Right cardiac atrium (tissue), 5 donors: ENCODE data around the gene ADGB. TPM values are rescaled to one million over a fixed set of nuclear protein-coding genes. Genes with fewer than 3 reads are reported as not detected.
A peak's percentile ranks its signal among the peaks of the same experiment; 100 is the strongest.

Experiments used
- ATAC-seq, 2 donors: fragments of 200-7000 bp; cut with Tn5 transposase; one replicate each; pipeline versions ENCODE4 v1.8.0 to v1.9.1; 2020; ENCODE audit warnings: moderate library complexity in 2 of 2, mild to moderate bottlenecking in 1 of 2
- DNase-seq, 3 donors: peaks; one replicate each; pipeline ENCODE4 v3.0.0-alpha.2; 2020
- H3K27ac ChIP-seq: one replicate; pipeline ENCODE4 v1.5.1; 2013; ENCODE audit warnings: mild to moderate bottlenecking, low read length, control low read depth, moderate library complexity
- H3K27me3 ChIP-seq: one replicate; pipeline ENCODE4 v1.6.1; 2013; ENCODE audit not compliant: control insufficient read depth, insufficient read depth
- H3K4me1 ChIP-seq: one replicate; pipeline ENCODE4 v1.6.1; 2013; ENCODE audit warnings: low read length; ENCODE audit not compliant: control insufficient read depth, insufficient read depth
- H3K4me3 ChIP-seq: one replicate; pipeline ENCODE4 v1.5.1; 2013; ENCODE audit warnings: low read length, control low read depth
- H3K9me3 ChIP-seq: one replicate; pipeline ENCODE4 v1.6.1; 2013; ENCODE audit warnings: low read length; ENCODE audit not compliant: control insufficient read depth
- WGBS: extraction: QIAGEN DNeasy Blood & Tissue Kit; methylation state at CpG from one replicate; pipeline ENCODE4 v1.1.7; 2013; 5-methylcytosine and 5-hydroxymethylcytosine counted together
- intact Hi-C, 4 donors: fragments of 100-400 bp; cut with DNase I; formaldehyde crosslinking; loops; one replicate each; pipeline versions ENCODE4 v1.11.0 to v1.14.0; 2022 to 2023
- polyA plus RNA-seq: library from polyadenylated mRNA; stranded (reverse); fragments of 200-250 nt; gene quantifications from one replicate; pipeline ENCODE4 v1.2.3, GENCODE V29; 2013
- total RNA-seq, 4 donors: library from RNA; stranded (reverse); fragmentation: NEBNext Ultra II Directional; extraction: Animal tissue kit (Norgen Biotek cat#: 25700); gene quantifications; one replicate each; pipeline ENCODE4 v1.2.1, GENCODE V29; 2021
- donor health status: healthy with polysubstance abuse.
- donor health status: DM: no; HTN: yes; CAD: no.
- donor health status: DM: no; HTN: no; CAD: no.
- donor health status: DM: no; HTN: yes; CAD: no; lungs with severe emphysema.
- donor health status: DM: yes; HTN: yes; CAD: no.

ADGB gene
- total and polyA plus RNA-seq, 5 donors, result not detected

- peaks cover 1% of the 10 kb centered on the region for H3K9me3 ChIP-seq
- 96% methylated on average over 1 of the region's 1 CpG for WGBS
- H3K27me3 ChIP-seq, result no peaks in the 10 kb centered on the region
- no peak overlapping the region for H3K27ac ChIP-seq
- ATAC-seq, result no peak
- no peaks in the 10 kb centered on the region for H3K4me1 ChIP-seq
- intact Hi-C loops, result no loop called here
- no peak for DNase-seq
- no peak overlapping the region for H3K4me3 ChIP-seq
Measured at GRCh38 chr6:146682919-146683318, 84.1 kb downstream of the ADGB start.

DNA sequence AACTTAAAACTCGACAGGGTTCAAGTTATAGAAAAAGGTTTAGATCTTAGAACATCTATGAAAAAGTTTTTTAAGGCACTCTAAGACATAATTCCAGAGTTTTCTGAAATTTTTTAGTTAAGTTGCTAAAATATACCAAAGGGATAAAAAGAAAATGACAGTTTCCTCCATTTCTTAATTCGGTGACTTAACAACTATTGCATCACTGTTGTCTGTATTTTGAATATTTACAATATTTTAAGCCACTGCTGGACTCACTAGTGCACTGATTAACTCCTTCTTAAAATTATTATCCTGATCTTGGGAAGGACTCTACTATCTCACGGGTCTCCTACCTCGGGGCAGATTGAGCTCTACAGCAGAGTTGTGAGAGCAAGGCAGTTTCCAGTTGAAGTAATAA, 91.0 kb downstream of the ADGB start:
- WGBS, result 74% methylated on average over 4 of the region's 4 CpGs
- DNase-seq (no peak), ATAC-seq (no peak)
- peaks cover 1% of the 10 kb centered on the region for H3K9me3 ChIP-seq
- no peak overlapping the region for H3K4me3 ChIP-seq
- intact Hi-C loops, result no loop called here
- H3K27ac ChIP-seq, result no peak overlapping the region
- H3K4me1 ChIP-seq, result no peaks in the 10 kb centered on the region
- no peaks in the 10 kb centered on the region for H3K27me3 ChIP-seq

- ATAC-seq (no peak), DNase-seq (no peak)
- Histone ChIP-seq H3K4me3 (no peak overlapping the region), H3K9me3 (no peaks in the 10 kb centered on the region), H3K27me3 (no peaks in the 10 kb centered on the region), H3K27ac (no peak overlapping the region), H3K4me1 (no peaks in the 10 kb centered on the region)
- WGBS, result 87% methylated on average over 4 of the region's 4 CpGs
- intact Hi-C loops, result no loop called here
Measured at GRCh38 chr6:146693342-146693741, 94.6 kb downstream of the ADGB start.

DNA sequence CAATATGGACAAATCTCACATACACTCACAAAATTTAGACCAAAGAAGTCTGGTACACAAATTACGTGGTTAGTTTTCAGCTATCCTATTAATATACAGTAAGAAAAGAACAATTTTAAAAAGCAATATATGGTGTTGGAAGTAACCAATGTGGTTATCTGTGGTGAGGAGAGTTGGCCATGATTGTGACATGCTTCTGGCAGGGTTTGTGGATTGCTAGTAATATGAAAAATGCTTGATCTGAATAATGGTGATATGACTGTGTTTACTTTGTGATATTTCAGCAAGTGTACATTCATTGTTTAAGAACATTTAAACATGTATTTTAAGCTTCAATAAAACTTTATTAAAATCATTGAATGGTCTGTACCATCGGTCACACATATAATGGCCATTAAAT, 99.1 kb downstream of the ADGB start:
- Histone ChIP-seq H3K27ac (no peak overlapping the region), H3K4me1 (no peaks in the 10 kb centered on the region), H3K9me3 (no peaks in the 10 kb centered on the region), H3K4me3 (no peak overlapping the region), H3K27me3 (no peaks in the 10 kb centered on the region)
- 86% methylated on average over 2 of the region's 2 CpGs for whole genome bisulfite sequencing
- DNase-seq (no peak), ATAC-seq (no peak)
- intact Hi-C loops, result no loop called here

- peak; percentile 31 to 66 (median 59) for DNase-seq
- H3K27me3 ChIP-seq, result no peaks in the 10 kb centered on the region
- no peak overlapping the region for H3K4me3 ChIP-seq
- H3K9me3 ChIP-seq, result no peaks in the 10 kb centered on the region
- ATAC-seq, result peak; percentile 41 to 55
- intact Hi-C loops, result loop anchor here in 1 of 4 donors (10.0 kb wide), 1 partner anchor 765 kb away; no protein-coding TSS in a partner anchor
- no peak overlapping the region for H3K27ac ChIP-seq
- H3K4me1 ChIP-seq, result no peaks in the 10 kb centered on the region
- WGBS, result 24% methylated on average over 6 of the region's 6 CpGs
Measured at GRCh38 chr6:146700078-146700686, 101.4 kb downstream of the ADGB start.

DNA sequence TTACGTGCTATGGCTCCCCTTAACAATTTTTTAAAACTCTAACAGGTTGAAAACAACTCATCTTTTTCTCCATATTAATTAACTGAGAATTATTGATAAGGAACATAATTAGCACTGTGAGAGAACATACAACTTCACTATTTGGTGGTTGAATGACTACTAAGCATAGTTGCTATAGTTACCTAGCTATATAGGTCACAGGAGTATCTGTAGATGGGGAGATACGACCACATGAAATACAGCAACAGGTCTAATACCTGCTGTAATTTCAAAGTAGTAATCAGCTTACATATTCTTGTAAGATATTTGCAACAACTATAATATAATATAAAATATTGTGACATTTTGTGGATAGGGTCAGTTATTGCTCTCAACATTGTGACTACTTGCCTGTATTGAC, 102.9 kb downstream of the ADGB start:
- no peak for DNase-seq
- Histone ChIP-seq H3K4me1 (no peaks in the 10 kb centered on the region), H3K27me3 (no peaks in the 10 kb centered on the region), H3K9me3 (no peaks in the 10 kb centered on the region), H3K4me3 (no peak overlapping the region), H3K27ac (no peak overlapping the region)
- intact Hi-C loops, result loop anchor here in 1 of 4 donors (10.0 kb wide), 1 partner anchor 767 kb away; no protein-coding TSS in a partner anchor
- WGBS, result 64% methylated on average over 2 of the region's 2 CpGs
- no peak for ATAC-seq

GRCh38 chr6:146709036-146709622, 110.4 kb downstream of the ADGB start:
- WGBS, result 61% methylated on average over 2 of the region's 2 CpGs
- Histone ChIP-seq H3K4me3 (no peak overlapping the region), H3K27me3 (no peaks in the 10 kb centered on the region), H3K9me3 (no peaks in the 10 kb centered on the region), H3K4me1 (no peaks in the 10 kb centered on the region), H3K27ac (no peak overlapping the region)
- intact Hi-C loops, result loop anchor here in 1 of 4 donors (10.0 kb wide), 1 partner anchor 774 kb away; no protein-coding TSS in a partner anchor
- DNase-seq (peak in 1 of 3 donors; percentile 35), ATAC-seq (no peak)

DNA sequence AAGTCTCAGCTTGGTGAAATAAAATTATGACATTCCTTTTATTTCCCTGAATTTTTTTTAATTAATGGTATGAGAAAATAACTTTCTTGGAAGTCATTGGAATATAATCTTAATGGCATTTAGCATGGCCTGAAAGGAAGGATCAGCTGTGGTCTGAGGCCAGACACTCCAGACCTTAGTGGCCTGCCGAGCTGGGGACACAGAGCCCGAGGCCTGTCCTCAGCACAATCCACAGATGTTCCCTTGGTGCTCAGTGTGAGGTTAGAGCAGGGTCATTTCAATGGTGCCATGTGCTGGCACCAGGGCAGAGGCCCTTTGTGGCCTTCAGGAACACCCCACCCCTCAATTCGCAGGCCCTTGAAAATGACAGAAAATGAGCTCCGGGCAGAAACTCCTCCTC, 120.6 kb downstream of the ADGB start:
- no peak overlapping the region for H3K4me3 ChIP-seq
- DNase-seq (no peak), ATAC-seq (no peak)
- H3K4me1 ChIP-seq, result no peaks in the 10 kb centered on the region
- H3K9me3 ChIP-seq, result no peaks in the 10 kb centered on the region
- intact Hi-C loops, result no loop called here
- 63% methylated on average over 4 of the region's 4 CpGs for WGBS
- no peaks in the 10 kb centered on the region for H3K27me3 ChIP-seq
- no peak overlapping the region for H3K27ac ChIP-seq

DNA sequence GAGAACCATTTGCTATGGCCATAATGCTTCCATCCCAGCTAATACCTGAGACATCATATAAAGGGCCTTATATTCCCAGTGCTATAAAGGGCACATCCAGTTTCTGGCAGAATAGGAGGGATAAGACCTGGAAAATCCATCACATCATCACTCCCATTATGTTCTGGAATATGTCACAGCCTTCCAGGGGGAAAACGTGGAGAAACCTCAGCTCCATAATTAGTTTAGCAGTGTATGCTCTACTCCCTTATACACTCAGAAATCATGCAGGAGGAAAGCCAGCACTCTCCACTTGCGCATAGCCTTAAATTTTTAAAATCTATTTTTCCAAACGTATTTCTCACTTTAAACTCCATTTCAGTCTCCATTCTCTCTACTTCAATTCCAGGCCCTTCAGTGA, 140.9 kb downstream of the ADGB start:
- Histone ChIP-seq H3K4me3 (no peak overlapping the region), H3K27ac (no peak overlapping the region), H3K9me3 (no peaks in the 10 kb centered on the region), H3K27me3 (no peaks in the 10 kb centered on the region), H3K4me1 (no peaks in the 10 kb centered on the region)
- 53% methylated on average over 3 of the region's 3 CpGs for WGBS
- no peak for ATAC-seq
- no peak for DNase-seq
- intact Hi-C loops, result no loop called here

DNA sequence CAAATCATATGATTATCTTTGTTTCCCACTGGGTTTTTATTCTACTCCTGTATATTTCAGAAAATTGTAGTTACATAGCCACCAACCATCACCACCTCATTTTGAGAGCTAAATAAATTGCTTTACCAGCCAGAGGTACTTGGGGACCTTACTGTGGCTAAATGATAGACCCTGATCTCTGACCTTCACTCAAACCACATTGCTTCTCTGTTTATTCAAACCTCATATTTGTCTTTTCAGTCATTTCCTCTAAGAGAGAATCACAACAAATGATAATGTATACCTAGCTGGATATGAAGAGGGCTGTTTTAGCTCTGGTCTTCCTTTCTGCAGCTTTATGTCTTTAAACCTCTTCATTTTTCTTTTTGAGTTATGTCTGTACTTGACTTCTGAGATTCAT, 142.8 kb downstream of the ADGB start:
- DNase-seq (no peak), ATAC-seq (no peak)
- no peaks in the 10 kb centered on the region for H3K27me3 ChIP-seq
- H3K4me3 ChIP-seq, result no peak overlapping the region
- H3K4me1 ChIP-seq, result no peaks in the 10 kb centered on the region
- no peaks in the 10 kb centered on the region for H3K9me3 ChIP-seq
- H3K27ac ChIP-seq, result no peak overlapping the region
- intact Hi-C loops, result no loop called here

- Histone ChIP-seq H3K4me3 (no peak overlapping the region), H3K27me3 (no peaks in the 10 kb centered on the region), H3K4me1 (no peaks in the 10 kb centered on the region), H3K27ac (no peak overlapping the region), H3K9me3 (no peaks in the 10 kb centered on the region)
- intact Hi-C loops, result no loop called here
- 74% methylated on average over 2 of the region's 2 CpGs for WGBS
- DNase-seq (no peak), ATAC-seq (no peak)
Measured at GRCh38 chr6:146753306-146753705, 154.5 kb downstream of the ADGB start.
